ENCODE data around the gene KLHDC8B.
A peak's percentile ranks its signal among the peaks of the same experiment; 100 is the strongest.

The KLHDC8B gene

DNA sequence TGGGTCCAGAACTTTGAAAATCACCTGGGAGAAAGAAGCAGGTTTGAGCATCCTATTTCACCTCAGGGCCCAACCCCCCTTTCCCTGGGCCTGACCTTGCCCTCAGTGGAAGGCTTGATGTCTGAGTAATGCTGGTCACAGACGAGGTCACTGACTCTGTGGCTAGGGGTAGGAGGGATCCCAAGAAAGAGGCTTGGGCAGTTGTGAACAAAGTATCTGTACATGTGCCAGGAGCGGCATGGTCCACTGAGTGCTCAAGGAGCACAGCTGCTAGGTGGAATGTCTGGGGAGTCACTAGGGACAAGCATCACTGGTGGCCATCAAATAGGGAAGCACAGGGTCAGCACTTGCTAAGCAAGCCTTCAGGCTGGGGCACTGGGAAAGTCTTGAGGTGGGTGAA lies 12.6 kb upstream of the KLHDC8B start:
- TF ChIP-seq, protein P1, sequence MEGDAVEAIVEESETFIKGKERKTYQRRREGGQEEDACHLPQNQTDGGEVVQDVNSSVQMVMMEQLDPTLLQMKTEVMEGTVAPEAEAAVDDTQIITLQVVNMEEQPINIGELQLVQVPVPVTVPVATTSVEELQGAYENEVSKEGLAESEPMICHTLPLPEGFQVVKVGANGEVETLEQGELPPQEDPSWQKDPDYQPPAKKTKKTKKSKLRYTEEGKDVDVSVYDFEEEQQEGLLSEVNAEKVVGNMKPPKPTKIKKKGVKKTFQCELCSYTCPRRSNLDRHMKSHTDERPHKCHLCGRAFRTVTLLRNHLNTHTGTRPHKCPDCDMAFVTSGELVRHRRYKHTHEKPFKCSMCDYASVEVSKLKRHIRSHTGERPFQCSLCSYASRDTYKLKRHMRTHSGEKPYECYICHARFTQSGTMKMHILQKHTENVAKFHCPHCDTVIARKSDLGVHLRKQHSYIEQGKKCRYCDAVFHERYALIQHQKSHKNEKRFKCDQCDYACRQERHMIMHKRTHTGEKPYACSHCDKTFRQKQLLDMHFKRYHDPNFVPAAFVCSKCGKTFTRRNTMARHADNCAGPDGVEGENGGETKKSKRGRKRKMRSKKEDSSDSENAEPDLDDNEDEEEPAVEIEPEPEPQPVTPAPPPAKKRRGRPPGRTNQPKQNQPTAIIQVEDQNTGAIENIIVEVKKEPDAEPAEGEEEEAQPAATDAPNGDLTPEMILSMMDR (conservative IDR thresholded peaks at IDR 0.05), result no peak
- no peak for TF ChIP-seq ZFX (IDR thresholded peaks at IDR 0.05)
- no peak overlapping the region for H3K27ac ChIP-seq

DNA sequence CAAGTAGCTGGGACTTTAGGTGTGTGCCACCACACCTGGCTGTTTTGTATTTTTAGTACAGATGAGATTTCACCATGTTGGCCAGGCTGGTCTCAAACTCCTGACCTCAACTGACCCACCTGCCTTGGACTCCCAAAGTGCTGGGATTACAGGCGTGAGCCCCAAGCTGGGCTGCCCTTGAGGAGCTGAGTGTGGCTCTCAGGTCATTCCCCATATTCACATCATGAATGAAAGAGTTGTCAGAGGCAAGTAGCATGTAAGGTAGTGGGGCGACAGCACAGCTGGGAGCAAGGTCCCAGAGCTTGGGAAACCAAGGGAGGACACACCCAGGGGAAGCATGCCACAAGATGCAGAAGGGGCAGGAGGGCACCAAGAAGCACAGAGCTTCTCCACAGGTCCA lies 10.2 kb upstream of the KLHDC8B start:
- TF ChIP-seq, protein P1 (conservative IDR thresholded peaks at IDR 0.05), result no peak
- no peak for TF ChIP-seq ZFX (IDR thresholded peaks at IDR 0.05)
- H3K27ac ChIP-seq, result no peak overlapping the region

DNA sequence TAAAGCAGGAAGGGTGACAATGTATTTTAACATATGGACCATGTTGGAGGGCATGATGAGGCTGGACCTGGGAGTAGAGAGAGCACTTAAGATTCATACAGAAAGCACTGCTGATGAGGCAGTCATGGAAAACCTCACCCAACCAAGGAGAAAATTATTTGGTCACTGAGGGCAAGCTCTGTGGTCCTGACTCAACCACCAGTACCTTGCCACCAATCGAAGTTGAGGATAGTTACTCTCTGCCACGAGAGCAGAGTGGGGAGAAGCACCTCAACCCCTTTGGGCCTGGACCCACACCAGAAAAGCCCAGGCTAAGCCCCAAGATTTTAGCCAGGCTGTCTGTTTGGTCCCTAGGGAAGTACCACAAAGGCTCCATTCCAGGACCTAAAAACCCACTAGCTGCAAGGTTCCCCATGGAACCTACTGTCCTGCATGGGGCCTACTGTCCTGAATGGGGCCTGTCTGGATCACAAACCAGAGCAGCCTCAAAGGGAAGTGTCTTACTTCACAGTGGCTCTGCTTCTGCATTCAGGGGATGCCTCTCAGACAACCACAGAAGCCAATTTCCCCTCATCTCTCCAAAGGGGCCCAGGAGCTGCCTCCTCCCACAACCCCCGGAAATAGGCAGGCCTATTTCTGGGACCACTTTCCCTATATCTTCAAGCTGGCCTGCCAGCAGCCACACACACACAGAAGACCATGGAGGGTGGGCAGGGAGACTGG lies 9.4 kb upstream of the KLHDC8B start:
- no peak overlapping the region for H3K27ac ChIP-seq
- TF ChIP-seq, protein P1 (conservative IDR thresholded peaks at IDR 0.05), result no peak
- no peak for TF ChIP-seq ZFX (IDR thresholded peaks at IDR 0.05)

DNA sequence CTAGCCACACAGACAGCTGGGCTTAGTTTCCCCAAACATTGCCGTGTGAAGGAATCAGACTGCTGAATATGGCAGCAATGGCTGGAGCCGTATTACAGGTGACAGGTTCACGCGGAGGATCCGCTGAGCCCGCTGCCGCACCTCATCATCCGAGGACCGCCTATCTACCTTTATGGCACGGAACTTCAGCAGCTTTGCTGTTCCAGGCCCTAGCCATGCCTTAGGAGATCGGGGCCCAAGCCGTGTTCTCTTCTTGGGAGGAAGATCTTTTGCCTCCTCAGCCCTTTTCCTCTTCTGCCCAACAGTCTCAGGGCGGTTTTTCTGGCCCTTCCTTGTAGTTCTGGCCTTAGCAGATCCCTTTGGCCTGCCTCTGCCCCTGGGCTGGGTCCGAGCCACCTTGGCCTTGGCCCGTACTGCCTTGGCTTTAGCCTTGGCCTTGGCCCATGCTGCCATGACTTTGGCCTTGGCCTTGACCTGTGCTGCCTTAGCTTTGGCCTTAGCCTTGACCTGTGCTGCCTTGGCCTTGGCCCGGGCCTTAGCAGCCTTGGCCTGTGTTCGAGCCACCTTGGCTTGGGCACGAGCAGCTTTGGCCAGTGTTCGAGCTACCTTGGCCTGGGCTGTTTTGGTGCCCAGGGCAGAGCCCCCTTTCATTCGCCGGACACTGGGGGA lies 8.5 kb upstream of the KLHDC8B start:
- TF ChIP-seq ZFX (IDR thresholded peaks at IDR 0.05), result no peak
- TF ChIP-seq, protein P1 (conservative IDR thresholded peaks at IDR 0.05), result no peak
- H3K27ac ChIP-seq, result no peak overlapping the region

DNA sequence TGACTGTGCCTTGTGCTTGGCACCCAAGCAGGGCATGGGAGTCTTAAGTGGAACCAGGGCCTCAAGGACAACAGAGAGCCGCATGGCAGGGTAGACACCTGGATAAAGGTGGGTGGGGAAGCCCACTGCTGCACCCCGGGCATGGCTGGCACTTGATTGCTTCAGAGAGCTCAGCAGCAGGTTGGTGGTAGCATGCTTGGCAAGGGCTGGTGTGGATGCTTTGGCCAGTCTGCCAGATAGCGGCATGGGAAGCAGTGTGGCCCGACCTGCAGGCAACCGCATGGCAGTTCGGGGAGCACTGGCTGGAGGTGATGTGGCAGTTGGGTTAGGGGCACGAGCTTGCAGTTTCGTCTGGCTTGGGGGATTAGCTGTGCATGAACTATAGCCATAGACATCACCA lies 7.8 kb upstream of the KLHDC8B start:
- TF ChIP-seq ZFX (IDR thresholded peaks at IDR 0.05), result no peak
- TF ChIP-seq, protein P1 (conservative IDR thresholded peaks at IDR 0.05), result no peak
- H3K27ac ChIP-seq, result no peak overlapping the region

DNA sequence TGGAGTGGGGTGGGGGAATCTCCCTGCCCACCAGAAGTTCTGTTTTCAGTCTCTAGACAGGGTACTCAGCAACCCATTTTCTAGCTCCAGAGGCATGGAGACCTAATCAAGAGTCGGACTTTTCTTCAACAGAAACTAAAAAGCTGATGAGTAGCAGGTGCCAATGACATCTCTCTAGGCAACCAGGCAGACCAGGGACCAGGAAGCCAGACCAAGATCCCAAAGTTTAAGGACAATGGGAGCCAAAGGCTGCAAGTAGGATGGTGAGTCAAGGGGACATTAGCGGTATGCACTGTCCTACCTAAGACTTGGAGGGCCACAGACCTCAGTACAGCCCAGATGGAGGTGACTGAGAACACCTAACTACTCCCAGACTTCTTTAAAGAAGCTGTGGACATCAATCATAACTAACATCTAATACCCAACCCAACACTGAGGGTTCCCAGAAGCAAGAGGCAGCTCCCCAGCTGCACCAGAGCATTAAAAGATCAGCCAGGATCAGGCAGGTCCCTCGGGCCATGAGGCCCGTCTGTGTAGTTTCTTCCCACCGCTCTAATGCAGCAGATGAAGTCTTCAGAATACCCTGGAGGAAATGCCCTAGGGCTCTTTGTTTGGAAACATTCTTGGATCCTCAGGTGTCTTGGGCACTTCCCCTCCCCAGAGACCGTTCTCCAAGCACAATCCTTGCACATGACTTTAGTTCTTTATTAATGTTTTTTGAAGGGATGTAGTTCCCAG lies 6.2 kb upstream of the KLHDC8B start:
- TF ChIP-seq, protein P1 (conservative IDR thresholded peaks at IDR 0.05), result no peak
- TF ChIP-seq ZFX (IDR thresholded peaks at IDR 0.05), result no peak
- H3K27ac ChIP-seq, result peak overlapping the region; percentile 87

Data from C4-2B (cell line).